ENCODE measurements around the gene UNC5A.

UNC5A gene

DNA sequence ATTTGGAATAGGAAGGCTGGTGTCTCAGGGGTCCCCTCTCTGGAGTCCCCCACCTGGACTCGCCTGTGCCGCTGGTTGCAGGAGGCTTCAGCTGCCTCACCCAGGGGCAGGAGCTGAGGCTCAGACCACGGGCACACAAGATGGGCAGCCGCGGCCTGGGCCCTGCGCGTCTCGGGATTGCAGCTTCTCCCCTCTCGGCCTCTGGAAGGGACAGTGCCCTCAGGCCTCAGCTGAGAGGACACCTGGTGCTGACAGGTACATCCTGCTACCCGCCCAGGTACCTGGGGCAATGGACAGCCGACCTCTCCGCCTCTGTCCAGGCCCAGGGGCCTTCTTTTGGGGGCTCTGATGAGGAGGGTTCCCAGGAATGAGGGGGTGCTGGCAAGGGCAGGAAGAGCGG, 38.3 kb downstream of the UNC5A start:
- ATAC-seq = no peak
- TF ChIP-seq TOX (CRISPR knock-in tag; IDR thresholded peaks at IDR 0.05; ENCODE audit: borderline replicate concordance) (no peak), TCF4 (CRISPR knock-in tag; IDR thresholded peaks at IDR 0.05; ENCODE audit: borderline replicate concordance) (no peak), ZFP30 (CRISPR knock-in tag; IDR thresholded peaks at IDR 0.05) (no peak), RARB (CRISPR knock-in tag; IDR thresholded peaks at IDR 0.05) (no peak), ZNF565 (CRISPR knock-in tag; conservative IDR thresholded peaks at IDR 0.05; ENCODE audit: low read depth) (no peak), GLIS3 (CRISPR knock-in tag; IDR thresholded peaks at IDR 0.05) (no peak), ZC3H10 (CRISPR knock-in tag; IDR thresholded peaks at IDR 0.05) (no peak), ISL1 (CRISPR knock-in tag; IDR thresholded peaks at IDR 0.05) (no peak), ARNTL (CRISPR knock-in tag; IDR thresholded peaks at IDR 0.05; ENCODE audit: borderline replicate concordance, low read depth) (no peak), ESRRG (CRISPR knock-in tag; IDR thresholded peaks at IDR 0.05) (no peak)
- TF ChIP-seq, protein P1, sequence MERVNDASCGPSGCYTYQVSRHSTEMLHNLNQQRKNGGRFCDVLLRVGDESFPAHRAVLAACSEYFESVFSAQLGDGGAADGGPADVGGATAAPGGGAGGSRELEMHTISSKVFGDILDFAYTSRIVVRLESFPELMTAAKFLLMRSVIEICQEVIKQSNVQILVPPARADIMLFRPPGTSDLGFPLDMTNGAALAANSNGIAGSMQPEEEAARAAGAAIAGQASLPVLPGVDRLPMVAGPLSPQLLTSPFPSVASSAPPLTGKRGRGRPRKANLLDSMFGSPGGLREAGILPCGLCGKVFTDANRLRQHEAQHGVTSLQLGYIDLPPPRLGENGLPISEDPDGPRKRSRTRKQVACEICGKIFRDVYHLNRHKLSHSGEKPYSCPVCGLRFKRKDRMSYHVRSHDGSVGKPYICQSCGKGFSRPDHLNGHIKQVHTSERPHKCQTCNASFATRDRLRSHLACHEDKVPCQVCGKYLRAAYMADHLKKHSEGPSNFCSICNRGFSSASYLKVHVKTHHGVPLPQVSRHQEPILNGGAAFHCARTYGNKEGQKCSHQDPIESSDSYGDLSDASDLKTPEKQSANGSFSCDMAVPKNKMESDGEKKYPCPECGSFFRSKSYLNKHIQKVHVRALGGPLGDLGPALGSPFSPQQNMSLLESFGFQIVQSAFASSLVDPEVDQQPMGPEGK (CRISPR knock-in tag; IDR thresholded peaks at IDR 0.05; ENCODE audit: borderline replicate concordance) = no peak

DNA sequence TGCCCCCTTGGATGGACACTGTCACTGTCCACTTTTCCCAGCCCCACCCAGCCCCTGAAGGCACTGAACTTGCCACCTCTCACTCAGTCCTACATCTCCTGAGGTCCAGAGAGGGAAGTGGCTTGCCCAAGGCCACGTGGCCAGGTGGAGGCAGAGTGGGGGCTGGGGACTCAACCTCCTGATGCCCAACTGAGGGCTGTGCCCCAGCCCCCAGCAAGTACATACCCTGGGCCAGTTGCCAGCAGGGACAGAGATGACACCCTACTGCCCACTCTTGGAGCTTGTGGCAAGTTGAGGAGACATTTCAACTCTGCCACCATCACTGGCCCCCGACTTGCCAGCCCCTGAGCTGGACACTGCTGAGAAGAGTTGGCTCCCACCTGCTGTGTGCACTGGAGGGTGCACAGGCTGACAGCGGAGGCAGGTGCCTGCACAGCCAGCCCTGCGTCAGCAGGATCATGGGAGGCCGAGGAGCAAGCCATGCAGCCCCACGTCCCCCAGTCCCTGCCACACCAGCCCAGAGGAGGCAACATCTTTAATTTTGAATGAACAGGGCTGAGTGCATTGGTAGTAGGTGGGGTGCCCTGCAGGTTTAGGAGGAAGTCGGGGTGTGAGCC, 39.4 kb downstream of the UNC5A start:
- ATAC-seq = no peak
- TF ChIP-seq ZFP30 (CRISPR knock-in tag; IDR thresholded peaks at IDR 0.05) (no peak), CSDC2 (CRISPR knock-in tag; IDR thresholded peaks at IDR 0.05) (no peak), ZNF565 (CRISPR knock-in tag; conservative IDR thresholded peaks at IDR 0.05; ENCODE audit: low read depth) (no peak), PPARA (CRISPR knock-in tag; IDR thresholded peaks at IDR 0.05; ENCODE audit: borderline replicate concordance) (no peak), TOX (CRISPR knock-in tag; IDR thresholded peaks at IDR 0.05; ENCODE audit: borderline replicate concordance) (no peak), RARB (CRISPR knock-in tag; IDR thresholded peaks at IDR 0.05) (no peak), ZC3H10 (CRISPR knock-in tag; IDR thresholded peaks at IDR 0.05) (no peak), ARNTL (CRISPR knock-in tag; IDR thresholded peaks at IDR 0.05; ENCODE audit: borderline replicate concordance, low read depth) (no peak), ISL1 (CRISPR knock-in tag; IDR thresholded peaks at IDR 0.05) (no peak), OSR1 (CRISPR knock-in tag; IDR thresholded peaks at IDR 0.05) (no peak), ZNF70 (CRISPR knock-in tag; IDR thresholded peaks at IDR 0.05) (no peak), SNAI2 (CRISPR knock-in tag; IDR thresholded peaks at IDR 0.05) (no peak)
- TF ChIP-seq, protein P2, sequence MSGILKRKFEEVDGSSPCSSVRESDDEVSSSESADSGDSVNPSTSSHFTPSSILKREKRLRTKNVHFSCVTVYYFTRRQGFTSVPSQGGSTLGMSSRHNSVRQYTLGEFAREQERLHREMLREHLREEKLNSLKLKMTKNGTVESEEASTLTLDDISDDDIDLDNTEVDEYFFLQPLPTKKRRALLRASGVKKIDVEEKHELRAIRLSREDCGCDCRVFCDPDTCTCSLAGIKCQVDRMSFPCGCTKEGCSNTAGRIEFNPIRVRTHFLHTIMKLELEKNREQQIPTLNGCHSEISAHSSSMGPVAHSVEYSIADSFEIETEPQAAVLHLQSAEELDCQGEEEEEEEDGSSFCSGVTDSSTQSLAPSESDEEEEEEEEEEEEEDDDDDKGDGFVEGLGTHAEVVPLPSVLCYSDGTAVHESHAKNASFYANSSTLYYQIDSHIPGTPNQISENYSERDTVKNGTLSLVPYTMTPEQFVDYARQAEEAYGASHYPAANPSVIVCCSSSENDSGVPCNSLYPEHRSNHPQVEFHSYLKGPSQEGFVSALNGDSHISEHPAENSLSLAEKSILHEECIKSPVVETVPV (CRISPR knock-in tag; IDR thresholded peaks at IDR 0.05) = no peak
- TF ChIP-seq, protein P1 (CRISPR knock-in tag; IDR thresholded peaks at IDR 0.05; ENCODE audit: borderline replicate concordance) = no peak

DNA sequence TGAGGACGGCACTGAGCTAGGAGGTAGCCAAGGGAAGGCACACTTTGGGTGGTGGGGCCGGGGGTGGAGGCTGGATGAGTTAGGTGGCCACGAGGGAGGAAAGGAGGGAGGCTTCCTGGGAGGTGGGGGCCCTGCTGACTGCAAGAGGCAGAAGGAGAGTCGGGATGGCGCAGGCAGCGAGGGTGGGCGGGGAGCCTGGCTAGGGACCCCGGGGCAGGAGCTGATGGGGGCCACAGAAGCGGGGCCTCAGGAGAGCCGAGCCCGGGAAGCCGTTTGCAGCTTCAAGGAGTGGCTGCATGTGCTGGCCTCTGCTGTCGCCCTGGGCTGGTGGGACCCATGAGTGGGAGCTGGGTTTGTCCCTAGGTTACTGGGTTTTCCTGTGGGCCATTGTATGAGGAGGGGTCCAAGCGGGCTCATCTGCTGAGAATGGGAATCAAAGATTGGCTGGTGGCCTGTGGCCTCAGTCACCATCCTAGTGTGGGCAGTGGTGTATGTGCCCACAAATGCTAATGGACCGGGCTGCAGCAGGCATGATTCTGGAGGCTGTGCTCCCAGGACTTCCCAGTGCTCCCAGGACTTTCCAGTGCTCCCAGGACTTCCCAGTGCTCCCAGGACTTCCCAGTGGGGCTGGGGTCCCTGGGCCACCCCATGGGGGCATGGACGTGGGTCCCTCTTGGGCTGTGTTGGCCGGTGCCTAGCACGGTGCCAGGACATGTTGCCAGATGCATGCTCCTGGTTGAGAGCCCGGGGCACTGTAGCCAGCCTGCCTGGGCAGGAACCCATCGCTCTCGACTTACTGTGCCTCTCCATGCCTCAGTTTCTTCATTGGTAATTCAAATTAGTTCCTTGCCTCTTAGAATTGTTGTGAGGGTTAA, 40.2 kb downstream of the UNC5A start:
- no peak for ATAC-seq
- TF ChIP-seq TCF4 (CRISPR knock-in tag; IDR thresholded peaks at IDR 0.05; ENCODE audit: borderline replicate concordance) (no peak), RARB (CRISPR knock-in tag; IDR thresholded peaks at IDR 0.05) (no peak)
- TF ChIP-seq, protein P2 (CRISPR knock-in tag; IDR thresholded peaks at IDR 0.05) = no peak

DNA sequence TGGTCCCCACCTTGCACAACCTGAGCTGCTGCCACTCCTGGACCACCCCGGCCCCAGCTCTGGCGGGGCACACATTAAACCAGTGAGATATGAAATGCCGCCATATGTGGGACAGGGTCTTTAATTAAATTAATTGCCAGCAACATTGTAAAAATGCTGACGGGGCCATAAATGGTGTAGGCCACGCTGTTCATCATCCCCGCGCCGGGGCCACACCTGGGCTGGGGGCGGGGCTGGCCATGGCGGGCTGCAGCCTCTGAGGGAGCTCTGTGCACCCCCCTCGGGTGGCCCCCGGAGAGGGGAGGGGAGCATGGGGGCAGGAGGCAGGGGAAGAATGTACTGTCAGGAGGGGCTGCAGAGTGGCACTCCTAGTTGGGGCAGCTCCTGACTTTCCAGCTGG, 41.0 kb downstream of the UNC5A start:
- ATAC-seq = no peak
- TF ChIP-seq BACH2 (CRISPR knock-in tag; IDR thresholded peaks at IDR 0.05; ENCODE audit: borderline replicate concordance) (no peak), ARNTL (CRISPR knock-in tag; IDR thresholded peaks at IDR 0.05; ENCODE audit: borderline replicate concordance, low read depth) (no peak), RARB (CRISPR knock-in tag; IDR thresholded peaks at IDR 0.05) (no peak), ZNF565 (CRISPR knock-in tag; conservative IDR thresholded peaks at IDR 0.05; ENCODE audit: low read depth) (no peak), ESRRG (CRISPR knock-in tag; IDR thresholded peaks at IDR 0.05) (no peak), TOX (CRISPR knock-in tag; IDR thresholded peaks at IDR 0.05; ENCODE audit: borderline replicate concordance) (no peak), SNAI2 (CRISPR knock-in tag; IDR thresholded peaks at IDR 0.05) (no peak)
- TF ChIP-seq, protein P3, sequence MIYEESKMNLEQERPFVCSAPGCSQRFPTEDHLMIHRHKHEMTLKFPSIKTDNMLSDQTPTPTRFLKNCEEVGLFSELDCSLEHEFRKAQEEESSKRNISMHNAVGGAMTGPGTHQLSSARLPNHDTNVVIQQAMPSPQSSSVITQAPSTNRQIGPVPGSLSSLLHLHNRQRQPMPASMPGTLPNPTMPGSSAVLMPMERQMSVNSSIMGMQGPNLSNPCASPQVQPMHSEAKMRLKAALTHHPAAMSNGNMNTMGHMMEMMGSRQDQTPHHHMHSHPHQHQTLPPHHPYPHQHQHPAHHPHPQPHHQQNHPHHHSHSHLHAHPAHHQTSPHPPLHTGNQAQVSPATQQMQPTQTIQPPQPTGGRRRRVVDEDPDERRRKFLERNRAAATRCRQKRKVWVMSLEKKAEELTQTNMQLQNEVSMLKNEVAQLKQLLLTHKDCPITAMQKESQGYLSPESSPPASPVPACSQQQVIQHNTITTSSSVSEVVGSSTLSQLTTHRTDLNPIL (CRISPR knock-in tag; IDR thresholded peaks at IDR 0.05; ENCODE audit: low read depth) = no peak
- TF ChIP-seq, protein P1 (CRISPR knock-in tag; IDR thresholded peaks at IDR 0.05; ENCODE audit: borderline replicate concordance) = no peak

Measured in SK-N-SH treated with all-trans-retinoic acid at 6 μM for 48 hours (cell line).